ENCODE measurements around the gene MAEA. TPM values are rescaled to one million over a fixed set of nuclear protein-coding genes. Genes with fewer than 3 reads are reported as not detected.

The MAEA gene
- total RNA-seq, 4 donors from 2014 or later: 114 to 211 (median 168) TPM

- Histone ChIP-seq H3K36me3 (peaks cover 0 to 16% (median 0%) of the 10 kb centered on the region in 4 donors), H3K4me1 (peaks cover 18 to 41% (median 29%) of the 10 kb centered on the region in 4 donors), H3K4me3 (no peak overlapping the region), H3K27me3 (no peaks in the 10 kb centered on the region), H3K27ac (no peak overlapping the region), H3K9me3 (no peaks in the 10 kb centered on the region)
- DNase-seq: peak; percentile 32
- 90% methylated on average over 4 of the region's 4 CpGs; no CpG with 5 or more reads in 1 of the 2 donors for WGBS, 2 donors (ENCODE audit: low coverage in 1 of 2)
- intact Hi-C loops (cut with DNase I; ENCODE audit: low total_unique reads): no loop called here
- in situ Hi-C loops (cut with MboI; ENCODE audit: low pct_ligation_motif_present in 1 of 4, low pct_unique_long_range_greater_than_20kb in 1 of 4, low sequenced_read_pairs in 3 of 4): no loop called here
- TF ChIP-seq POLR2AphosphoS5 (IDR thresholded peaks at IDR 0.05) (no peak), POLR2A (IDR thresholded peaks at IDR 0.05) (no peak), EP300 (IDR thresholded peaks at IDR 0.05; ENCODE audit: low read depth) (no peak), CTCF (IDR thresholded peaks at IDR 0.05) (no peak)
Observed at GRCh38 chr4:1293531-1293941, 3.8 kb downstream of the MAEA start.

GRCh38 chr4:1293991-1294390, 4.3 kb downstream of the MAEA start:
- no peak for DNase-seq
- TF ChIP-seq POLR2A (IDR thresholded peaks at IDR 0.05): no peak
- no peak for TF ChIP-seq EP300 (IDR thresholded peaks at IDR 0.05; ENCODE audit: low read depth)
- TF ChIP-seq CTCF (IDR thresholded peaks at IDR 0.05): no peak
- no peak for TF ChIP-seq POLR2AphosphoS5 (IDR thresholded peaks at IDR 0.05)
- Histone ChIP-seq H3K36me3 (peaks cover 0 to 19% (median 0%) of the 10 kb centered on the region in 4 donors), H3K9me3 (no peaks in the 10 kb centered on the region), H3K4me3 (no peak overlapping the region), H3K4me1 (peaks cover 15 to 37% (median 27%) of the 10 kb centered on the region in 4 donors), H3K27ac (no peak overlapping the region), H3K27me3 (no peaks in the 10 kb centered on the region)
- 87 to 91% methylated on average over 7 to 15 of the region's 15 CpGs for WGBS, 2 donors (ENCODE audit: low coverage in 1 of 2)
- in situ Hi-C loops (cut with MboI; ENCODE audit: low pct_ligation_motif_present in 1 of 4, low pct_unique_long_range_greater_than_20kb in 1 of 4, low sequenced_read_pairs in 3 of 4) (no loop called here), intact Hi-C loops (cut with DNase I; ENCODE audit: low total_unique reads) (no loop called here)

GRCh38 chr4:1294424-1294823, 4.7 kb downstream of the MAEA start:
- H3K36me3 ChIP-seq: peaks cover 0 to 20% (median 0%) of the 10 kb centered on the region in 4 donors
- H3K4me1 ChIP-seq: peaks cover 13 to 35% (median 25%) of the 10 kb centered on the region in 4 donors
- DNase-seq: no peak
- no peak for TF ChIP-seq POLR2A (IDR thresholded peaks at IDR 0.05)
- no peak for TF ChIP-seq CTCF (IDR thresholded peaks at IDR 0.05)
- no peak for TF ChIP-seq POLR2AphosphoS5 (IDR thresholded peaks at IDR 0.05)
- no peak for TF ChIP-seq EP300 (IDR thresholded peaks at IDR 0.05; ENCODE audit: low read depth)
- in situ Hi-C loops (cut with MboI; ENCODE audit: low pct_ligation_motif_present in 1 of 4, low pct_unique_long_range_greater_than_20kb in 1 of 4, low sequenced_read_pairs in 3 of 4) (no loop called here), intact Hi-C loops (cut with DNase I; ENCODE audit: low total_unique reads) (no loop called here)
- no peak overlapping the region for H3K4me3 ChIP-seq
- H3K27me3 ChIP-seq: no peaks in the 10 kb centered on the region
- no peak overlapping the region for H3K27ac ChIP-seq
- WGBS, 2 donors (ENCODE audit: low coverage in 1 of 2): 89% methylated on average over 14 of the region's 14 CpGs; no CpG with 5 or more reads in 1 of the 2 donors
- no peaks in the 10 kb centered on the region for H3K9me3 ChIP-seq

DNA sequence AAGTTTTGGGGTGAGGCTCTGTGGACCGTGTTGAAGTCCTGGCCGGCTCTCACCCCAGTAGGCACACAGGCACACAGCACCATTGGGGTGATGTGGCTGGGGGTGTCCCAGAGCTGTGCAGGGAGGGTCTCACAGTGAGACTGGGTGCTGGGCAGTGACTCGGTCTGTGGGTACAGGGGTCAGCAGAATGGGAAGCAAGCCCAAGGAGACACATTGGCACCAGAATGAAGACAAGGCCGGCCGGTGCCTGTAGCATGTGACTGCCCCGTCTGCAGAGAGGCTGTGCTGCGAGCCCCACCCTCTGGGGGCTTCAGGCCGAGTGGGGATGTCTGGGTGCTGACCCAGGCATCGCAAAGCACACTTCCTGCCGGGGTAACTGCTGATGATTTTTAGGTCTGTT, 5.2 kb downstream of the MAEA start:
- in situ Hi-C loops (cut with MboI; ENCODE audit: low pct_ligation_motif_present in 1 of 4, low pct_unique_long_range_greater_than_20kb in 1 of 4, low sequenced_read_pairs in 3 of 4) (no loop called here), intact Hi-C loops (cut with DNase I; ENCODE audit: low total_unique reads) (no loop called here)
- H3K4me1 ChIP-seq: peaks cover 13 to 35% (median 25%) of the 10 kb centered on the region in 4 donors
- no peak overlapping the region for H3K4me3 ChIP-seq
- H3K36me3 ChIP-seq: peaks cover 0 to 22% (median 0%) of the 10 kb centered on the region in 4 donors
- H3K9me3 ChIP-seq: no peaks in the 10 kb centered on the region
- 64% methylated on average over 10 of the region's 10 CpGs; no CpG with 5 or more reads in 1 of the 2 donors for WGBS, 2 donors (ENCODE audit: low coverage in 1 of 2)
- H3K27me3 ChIP-seq: no peaks in the 10 kb centered on the region
- TF ChIP-seq POLR2AphosphoS5 (IDR thresholded peaks at IDR 0.05) (no peak), CTCF (IDR thresholded peaks at IDR 0.05) (no peak), POLR2A (IDR thresholded peaks at IDR 0.05) (no peak), EP300 (IDR thresholded peaks at IDR 0.05; ENCODE audit: low read depth) (no peak)
- DNase-seq: no peak
- no peak overlapping the region for H3K27ac ChIP-seq

Data from transverse colon (tissue), 4 donors.